ENCODE results near the gene EXT2. TPM values are rescaled to one million over a fixed set of nuclear protein-coding genes. Genes with fewer than 3 reads are reported as not detected.

Gene EXT2
- total RNA-seq, 1 donor from 2014 or later, result 24.5 TPM

- intact Hi-C loops (cut with micrococcal nuclease), result no loop called here
- TF ChIP-seq CTCF (IDR thresholded peaks at IDR 0.05; ENCODE audit: borderline replicate concordance), result no peak
- H3K4me3 ChIP-seq, result no peak overlapping the region
- H3K4me1 ChIP-seq, result no peaks in the 10 kb centered on the region
- no peaks in the 10 kb centered on the region for H3K27me3 ChIP-seq (ENCODE audit: low read depth)
- no peaks in the 10 kb centered on the region for H3K36me3 ChIP-seq
- DNase-seq, result no peak
- no peaks in the 10 kb centered on the region for H3K9me3 ChIP-seq (replicated peaks)
- no peak overlapping the region for H3K27ac ChIP-seq (replicated peaks)
Observed at GRCh38 chr11:44271286-44271685, 175.8 kb downstream of the EXT2 start.

GRCh38 chr11:44274404-44274803 is 178.9 kb downstream of the EXT2 start:
- DNase-seq, result no peak
- H3K27me3 ChIP-seq (ENCODE audit: low read depth), result no peaks in the 10 kb centered on the region
- H3K4me1 ChIP-seq, result no peaks in the 10 kb centered on the region
- intact Hi-C loops (cut with micrococcal nuclease), result no loop called here
- H3K4me3 ChIP-seq, result no peak overlapping the region
- TF ChIP-seq CTCF (IDR thresholded peaks at IDR 0.05; ENCODE audit: borderline replicate concordance), result no peak
- no peak overlapping the region for H3K27ac ChIP-seq (replicated peaks)
- H3K36me3 ChIP-seq, result no peaks in the 10 kb centered on the region
- H3K9me3 ChIP-seq (replicated peaks), result no peaks in the 10 kb centered on the region

- DNase-seq, result no peak
- H3K4me3 ChIP-seq, result no peak overlapping the region
- no peaks in the 10 kb centered on the region for H3K36me3 ChIP-seq
- TF ChIP-seq CTCF (IDR thresholded peaks at IDR 0.05; ENCODE audit: borderline replicate concordance), result no peak
- H3K27me3 ChIP-seq (ENCODE audit: low read depth), result no peaks in the 10 kb centered on the region
- no peaks in the 10 kb centered on the region for H3K9me3 ChIP-seq (replicated peaks)
- H3K27ac ChIP-seq (replicated peaks), result no peak overlapping the region
- intact Hi-C loops (cut with micrococcal nuclease), result no loop called here
- no peaks in the 10 kb centered on the region for H3K4me1 ChIP-seq
Observed at GRCh38 chr11:44275241-44275640, 179.8 kb downstream of the EXT2 start.

GRCh38 chr11:44275961-44276550 is 180.6 kb downstream of the EXT2 start:
- H3K27ac ChIP-seq (replicated peaks), result no peak overlapping the region
- no peaks in the 10 kb centered on the region for H3K36me3 ChIP-seq
- intact Hi-C loops (cut with micrococcal nuclease), result no loop called here
- no peaks in the 10 kb centered on the region for H3K9me3 ChIP-seq (replicated peaks)
- no peaks in the 10 kb centered on the region for H3K27me3 ChIP-seq (ENCODE audit: low read depth)
- H3K4me3 ChIP-seq, result no peak overlapping the region
- no peaks in the 10 kb centered on the region for H3K4me1 ChIP-seq
- DNase-seq, result no peak
- TF ChIP-seq CTCF (IDR thresholded peaks at IDR 0.05; ENCODE audit: borderline replicate concordance), result no peak

GRCh38 chr11:44277196-44278090 is 182.0 kb downstream of the EXT2 start:
- Histone ChIP-seq H3K4me1 (no peaks in the 10 kb centered on the region), H3K27ac (replicated peaks) (no peak overlapping the region), H3K27me3 (ENCODE audit: low read depth) (no peaks in the 10 kb centered on the region), H3K36me3 (no peaks in the 10 kb centered on the region), H3K9me3 (replicated peaks) (no peaks in the 10 kb centered on the region), H3K4me3 (no peak overlapping the region)
- intact Hi-C loops (cut with micrococcal nuclease), result no loop called here
- DNase-seq, result no peak
- no peak for TF ChIP-seq CTCF (IDR thresholded peaks at IDR 0.05; ENCODE audit: borderline replicate concordance)
